ENCODE measurements around the gene ACTR3. TPM values are rescaled to one million over a fixed set of nuclear protein-coding genes. Genes with fewer than 3 reads are reported as not detected.
A peak's percentile ranks its signal among the peaks of the same experiment; 100 is the strongest.

The ACTR3 gene
- total RNA-seq, 1 donor from 2014 or later: 105 TPM

GRCh38 chr2:113875135-113875534, 14.8 kb upstream of the ACTR3 start:
- H3K27me3 ChIP-seq: no peaks in the 10 kb centered on the region
- H3K4me1 ChIP-seq: peaks cover 19% of the 10 kb centered on the region
- DNase-seq (ENCODE audit: extremely low spot score in 2 of 2): no peak
- H3K27ac ChIP-seq: no peak overlapping the region
- TF ChIP-seq CTCF (IDR thresholded peaks at IDR 0.05) (no peak), POLR2AphosphoS5 (IDR thresholded peaks at IDR 0.05; ENCODE audit: insufficient read depth in 1 of 2, low read depth in 1 of 2) (no peak), POLR2A (IDR thresholded peaks at IDR 0.05) (no peak)
- no peaks in the 10 kb centered on the region for H3K36me3 ChIP-seq
- intact Hi-C loops (cut with DNase I): no loop called here
- no peaks in the 10 kb centered on the region for H3K9me3 ChIP-seq
- H3K4me3 ChIP-seq: no peak overlapping the region

GRCh38 chr2:113876503-113877387, 13.1 kb upstream of the ACTR3 start:
- Histone ChIP-seq H3K4me1 (peaks cover 19% of the 10 kb centered on the region), H3K27me3 (no peaks in the 10 kb centered on the region), H3K4me3 (no peak overlapping the region), H3K36me3 (no peaks in the 10 kb centered on the region), H3K27ac (no peak overlapping the region), H3K9me3 (no peaks in the 10 kb centered on the region)
- intact Hi-C loops (cut with DNase I): no loop called here
- no peak for DNase-seq (ENCODE audit: extremely low spot score in 2 of 2)
- TF ChIP-seq CTCF (IDR thresholded peaks at IDR 0.05) (no peak), POLR2A (IDR thresholded peaks at IDR 0.05) (no peak), POLR2AphosphoS5 (IDR thresholded peaks at IDR 0.05; ENCODE audit: insufficient read depth in 1 of 2, low read depth in 1 of 2) (no peak)

GRCh38 chr2:113877711-113878598, 11.9 kb upstream of the ACTR3 start:
- TF ChIP-seq POLR2AphosphoS5 (IDR thresholded peaks at IDR 0.05; ENCODE audit: insufficient read depth in 1 of 2, low read depth in 1 of 2) (peak in 1 of 2 donors; percentile 62), CTCF (IDR thresholded peaks at IDR 0.05) (no peak)
- DNase-seq (ENCODE audit: extremely low spot score in 2 of 2): no peak
- H3K9me3 ChIP-seq: no peaks in the 10 kb centered on the region
- no peaks in the 10 kb centered on the region for H3K36me3 ChIP-seq
- no peaks in the 10 kb centered on the region for H3K27me3 ChIP-seq
- intact Hi-C loops (cut with DNase I): no loop called here
- H3K4me3 ChIP-seq: no peak overlapping the region
- peak overlapping the region; percentile 47 for H3K27ac ChIP-seq
- peaks cover 19% of the 10 kb centered on the region for H3K4me1 ChIP-seq

- no peak for TF ChIP-seq POLR2AphosphoS5 (IDR thresholded peaks at IDR 0.05; ENCODE audit: insufficient read depth in 1 of 2, low read depth in 1 of 2)
- no peak for TF ChIP-seq CTCF (IDR thresholded peaks at IDR 0.05)
- TF ChIP-seq POLR2A (IDR thresholded peaks at IDR 0.05): no peak
- Histone ChIP-seq H3K27me3 (no peaks in the 10 kb centered on the region), H3K4me1 (peaks cover 19% of the 10 kb centered on the region), H3K27ac (no peak overlapping the region), H3K9me3 (no peaks in the 10 kb centered on the region), H3K36me3 (no peaks in the 10 kb centered on the region), H3K4me3 (no peak overlapping the region)
- intact Hi-C loops (cut with DNase I): no loop called here
- DNase-seq (ENCODE audit: extremely low spot score in 2 of 2): no peak
These were observed 11.1 kb upstream of the ACTR3 start for GRCh38 chr2:113878743-113879142.

Data from vagina (tissue), 2 donors.